PC-3 (cell line): ENCODE data around the gene CLDN4. TPM values are rescaled to one million over a fixed set of nuclear protein-coding genes. Genes with fewer than 3 reads are reported as not detected.
A peak's percentile ranks its signal among the peaks of the same experiment; 100 is the strongest.

ENCODE experiments used
- ATAC-seq: fragments of 200-7000 bp; cut with Tn5 transposase; 2 replicates; pipeline ENCODE4 v1.9.1; 2020; ENCODE audit warnings: mild to moderate bottlenecking, moderate library complexity
- BruUV-seq: library from RNA; stranded (reverse); fragments of 400-500 nt; replicated peaks from 2 replicates; lab custom pipeline; 2021; lab: Mats Ljungman, UMichigan
- CTCF ChIA-PET: fragments of 300-600 bp; sonication (Branson Sonifier 250); formaldehyde crosslinking; loops from one replicate; lab custom pipeline; 2022; ENCODE audit warnings: antibody characterized with exemption; lab: Charles Lee
- POLR2A ChIA-PET: fragments of 300-600 bp; sonication (Branson Sonifier 250); formaldehyde crosslinking; loops from one replicate; lab custom pipeline; 2022; ENCODE audit warnings: antibody characterized with exemption; ENCODE audit not compliant: unreplicated experiment; lab: Charles Lee
- DNase-seq: peaks from one replicate; pipeline ENCODE4 v3.0.0-alpha.2; 2015
- H2AFZ ChIP-seq: fragments of 300-600 bp; sonication (generic); 2 replicates; pipeline ENCODE4 v1.6.0; 2016; ENCODE audit warnings: antibody characterized with exemption, low read length
- H3F3A ChIP-seq: fragments of 300-600 bp; sonication (generic); one replicate; pipeline ENCODE4 v1.6.0; 2017; ENCODE audit warnings: antibody characterized with exemption, low read length, control low read depth, mild to moderate bottlenecking; ENCODE audit not compliant: unreplicated experiment
- H3K27ac ChIP-seq: fragments of 300-600 bp; sonication (generic); 2 replicates; pipeline ENCODE4 v1.5.1; 2016; ENCODE audit warnings: mild to moderate bottlenecking, low read length
- H3K27me3 ChIP-seq: fragments of 300-600 bp; sonication (generic); 2 replicates; pipeline ENCODE4 v1.6.1; 2016; ENCODE audit warnings: low read length, mixed read lengths
- H3K36me3 ChIP-seq: fragments of 300-600 bp; sonication (generic); 2 replicates; pipeline ENCODE4 v1.6.1; 2016; ENCODE audit warnings: low read depth, mixed run types, low read length, mixed read lengths
- H3K4me1 ChIP-seq: fragments of 300-600 bp; sonication (generic); 2 replicates; pipeline ENCODE4 v1.5.1; 2016; ENCODE audit warnings: low read length; ENCODE audit not compliant: insufficient read depth
- H3K4me2 ChIP-seq: fragments of 300-600 bp; sonication (generic); 2 replicates; pipeline ENCODE4 v1.6.0; 2016; ENCODE audit warnings: low read length
- H3K4me3 ChIP-seq: fragments of 300-600 bp; sonication (generic); 2 replicates; pipeline ENCODE4 v1.5.1; 2016; ENCODE audit warnings: mild to moderate bottlenecking, low read length, mixed read lengths
- H3K79me2 ChIP-seq: fragments of 300-600 bp; sonication (generic); 2 replicates; pipeline ENCODE4 v1.6.1; 2017; ENCODE audit warnings: low read length, mixed read lengths
- H3K9ac ChIP-seq: fragments of 300-600 bp; sonication (generic); 2 replicates; pipeline ENCODE4 v1.6.0; 2016; ENCODE audit warnings: mild to moderate bottlenecking, low read length
- H3K9me2 ChIP-seq: fragments of 300-600 bp; sonication (generic); replicated peaks from 2 replicates; pipeline ENCODE4 v1.6.1; 2016; ENCODE audit warnings: mixed run types, low read length, mixed read lengths
- H3K9me3 ChIP-seq: fragments of 300-600 bp; sonication (generic); 2 replicates; pipeline ENCODE4 v1.6.1; 2016; ENCODE audit warnings: low read length, mixed read lengths
- H4K20me1 ChIP-seq: fragments of 300-600 bp; sonication (generic); 2 replicates; pipeline ENCODE4 v1.6.1; 2016; ENCODE audit warnings: low read length, mixed read lengths
- EZH2 ChIP-seq: fragments of 300-600 bp; sonication (generic); IDR thresholded peaks from one replicate; pipeline ENCODE4 v1.6.1; 2017; ENCODE audit warnings: antibody characterized with exemption, mild to moderate bottlenecking, low read length; ENCODE audit not compliant: unreplicated experiment
- EZH2phosphoT487 ChIP-seq: fragments of 300-600 bp; sonication (generic); IDR thresholded peaks from 2 replicates; pipeline ENCODE4 v1.6.1; 2018; ENCODE audit warnings: mild to moderate bottlenecking, antibody characterized with exemption, low read length, borderline replicate concordance
- intact Hi-C: fragments of 100-400 bp; cut with micrococcal nuclease; formaldehyde crosslinking; loops from 2 replicates; pipeline ENCODE4 v1.9.0; 2023
- total RNA-seq: library from RNA; depleted of rRNA; stranded (reverse); fragments of >200 nt; gene quantifications from 2 replicates; pipeline ENCODE4 v1.2.3, GENCODE V29; 2014
- TF ChIP-seq, protein P1 (sequence below): fragments of 300-600 bp; sonication (generic); conservative IDR thresholded peaks from 2 replicates; pipeline ENCODE4 v1.5.1; 2017; ENCODE audit warnings: antibody characterized with exemption, low read depth, mild to moderate bottlenecking, low read length

The CLDN4 gene
- total RNA-seq, 1 experiment from 2014 or later = 656 TPM

- Histone ChIP-seq H2AFZ (no peak overlapping the region), H3K27ac (peak overlapping the region; percentile 96), H3K9ac (peak overlapping the region; percentile 96), H3F3A (peaks cover 7% of the 10 kb centered on the region), H3K9me3 (no peaks in the 10 kb centered on the region), H3K4me1 (peaks cover 36% of the 10 kb centered on the region), H3K9me2 (no peaks in the 10 kb centered on the region), H3K79me2 (peaks cover 45% of the 10 kb centered on the region), H4K20me1 (peaks cover 21% of the 10 kb centered on the region), H3K27me3 (no peaks in the 10 kb centered on the region), H3K4me2 (peak overlapping the region; percentile 87), H3K4me3 (peak overlapping the region; percentile 99), H3K36me3 (peaks cover 12% of the 10 kb centered on the region)
- intact Hi-C loops = no loop called here
- TF ChIP-seq EZH2 (no peak), EZH2phosphoT487 (no peak)
- TF ChIP-seq, protein P1, sequence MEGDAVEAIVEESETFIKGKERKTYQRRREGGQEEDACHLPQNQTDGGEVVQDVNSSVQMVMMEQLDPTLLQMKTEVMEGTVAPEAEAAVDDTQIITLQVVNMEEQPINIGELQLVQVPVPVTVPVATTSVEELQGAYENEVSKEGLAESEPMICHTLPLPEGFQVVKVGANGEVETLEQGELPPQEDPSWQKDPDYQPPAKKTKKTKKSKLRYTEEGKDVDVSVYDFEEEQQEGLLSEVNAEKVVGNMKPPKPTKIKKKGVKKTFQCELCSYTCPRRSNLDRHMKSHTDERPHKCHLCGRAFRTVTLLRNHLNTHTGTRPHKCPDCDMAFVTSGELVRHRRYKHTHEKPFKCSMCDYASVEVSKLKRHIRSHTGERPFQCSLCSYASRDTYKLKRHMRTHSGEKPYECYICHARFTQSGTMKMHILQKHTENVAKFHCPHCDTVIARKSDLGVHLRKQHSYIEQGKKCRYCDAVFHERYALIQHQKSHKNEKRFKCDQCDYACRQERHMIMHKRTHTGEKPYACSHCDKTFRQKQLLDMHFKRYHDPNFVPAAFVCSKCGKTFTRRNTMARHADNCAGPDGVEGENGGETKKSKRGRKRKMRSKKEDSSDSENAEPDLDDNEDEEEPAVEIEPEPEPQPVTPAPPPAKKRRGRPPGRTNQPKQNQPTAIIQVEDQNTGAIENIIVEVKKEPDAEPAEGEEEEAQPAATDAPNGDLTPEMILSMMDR = no peak
- POLR2A ChIA-PET = interaction anchor here (0.6 to 4.1 kb wide), 7 partner anchors 11 to 251 kb away, joined by 3 to 64 read pairs (median 10); partner anchors contain the start of genes CLDN3, LIMK1, METTL27 and STX1A
- ATAC-seq (peak; percentile 18), DNase-seq (peak; percentile 87)
- BruUV-seq = TSS peak; percentile 64
- CTCF ChIA-PET = no interaction called here
Observed at GRCh38 chr7:73831834-73832651, 1.2 kb downstream of the CLDN4 start.

DNA sequence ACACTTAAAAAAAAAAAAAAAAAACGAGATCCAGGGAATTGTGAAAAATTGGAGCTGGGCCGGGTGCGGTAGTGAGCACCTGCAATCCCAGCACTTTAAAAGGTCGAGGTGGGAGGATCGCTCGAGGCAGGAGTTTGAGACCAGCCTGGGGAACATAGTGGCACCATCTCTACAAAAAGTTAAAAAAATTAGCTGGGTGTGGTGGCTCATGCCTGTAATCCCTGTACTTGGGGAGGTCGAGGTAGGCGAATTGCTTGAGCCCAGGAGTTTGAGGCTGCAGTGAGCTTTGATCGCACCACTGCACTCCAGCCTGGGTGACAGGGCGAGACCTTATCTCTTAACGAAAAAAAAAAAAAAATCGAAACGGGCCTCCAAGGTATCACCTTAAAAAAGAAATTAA, 2.0 kb downstream of the CLDN4 start:
- CTCF ChIA-PET = no interaction called here
- Histone ChIP-seq H3K79me2 (peaks cover 45% of the 10 kb centered on the region), H3K9me3 (no peaks in the 10 kb centered on the region), H2AFZ (no peak overlapping the region), H3K4me3 (peak overlapping the region; percentile 99), H4K20me1 (peaks cover 21% of the 10 kb centered on the region), H3K9ac (peak overlapping the region; percentile 96; the same call in 1 of the 2 replicates), H3K4me2 (peak overlapping the region; percentile 87), H3K36me3 (peaks cover 12% of the 10 kb centered on the region), H3K4me1 (peaks cover 28% of the 10 kb centered on the region), H3K27me3 (no peaks in the 10 kb centered on the region), H3F3A (no peaks in the 10 kb centered on the region), H3K27ac (peak overlapping the region; percentile 96), H3K9me2 (no peaks in the 10 kb centered on the region)
- DNase-seq (peak; percentile 15), ATAC-seq (no peak)
- intact Hi-C loops = no loop called here
- POLR2A ChIA-PET = interaction anchor here (0.6 to 4.1 kb wide), 7 partner anchors 10 to 251 kb away, joined by 3 to 64 read pairs (median 10); partner anchors contain the start of genes CLDN3, LIMK1, METTL27 and STX1A
- no peak for TF ChIP-seq EZH2phosphoT487
- TF ChIP-seq, protein P1 = no peak
- TF ChIP-seq EZH2 = no peak
- no TSS peak for BruUV-seq
